HL-60 (cell line): Measurements from ENCODE around the gene GRK7.

Experiments
- DNase-seq, 2 experiments: peaks; one replicate each; pipeline ENCODE4 v3.0.0-alpha.2; 2010 to 2020; ENCODE audit warnings: low read depth in 1 of 2, low spot score in 1 of 2
- H3K27ac ChIP-seq: fragments of 250-450 bp; sonication (Bioruptor Pico); replicated peaks from 2 replicates; pipeline ENCODE4 v1.5.1; 2020; ENCODE audit warnings: mild to moderate bottlenecking, moderate library complexity
- H3K27me3 ChIP-seq: fragments of 250-450 bp; sonication (Bioruptor Pico); 2 replicates; pipeline ENCODE4 v1.5.1; 2021; ENCODE audit warnings: mild to moderate bottlenecking, moderate library complexity; ENCODE audit not compliant: insufficient read depth, poor library complexity, severe bottlenecking
- H3K4me3 ChIP-seq: replicated peaks from 2 replicates; pipeline ENCODE4 v1.5.1; 2011; ENCODE audit warnings: mild to moderate bottlenecking, control low read depth, low read length; ENCODE audit not compliant: insufficient read depth
- GABPA ChIP-seq: IDR thresholded peaks from 2 replicates; pipeline ENCODE4 v1.6.1; 2012; ENCODE audit warnings: low read depth
- POLR2AphosphoS5 ChIP-seq: IDR thresholded peaks from 2 replicates; pipeline ENCODE4 v1.6.1; 2012; ENCODE audit warnings: low read depth
- SPI1 ChIP-seq: IDR thresholded peaks from 2 replicates; pipeline ENCODE4 v1.6.1; 2012; ENCODE audit warnings: low read depth, mild to moderate bottlenecking, borderline replicate concordance
- TF ChIP-seq, protein P1 (sequence below): IDR thresholded peaks from 2 replicates; pipeline ENCODE4 v1.6.1; 2012; ENCODE audit warnings: low read depth; ENCODE audit not compliant: insufficient replicate concordance
- TF ChIP-seq, protein P2 (sequence below): IDR thresholded peaks from one replicate; pipeline ENCODE4 v1.5.1; 2011; ENCODE audit warnings: low read length, control low read depth, inconsistent platforms; ENCODE audit not compliant: insufficient read depth

The GRK7 gene

DNA sequence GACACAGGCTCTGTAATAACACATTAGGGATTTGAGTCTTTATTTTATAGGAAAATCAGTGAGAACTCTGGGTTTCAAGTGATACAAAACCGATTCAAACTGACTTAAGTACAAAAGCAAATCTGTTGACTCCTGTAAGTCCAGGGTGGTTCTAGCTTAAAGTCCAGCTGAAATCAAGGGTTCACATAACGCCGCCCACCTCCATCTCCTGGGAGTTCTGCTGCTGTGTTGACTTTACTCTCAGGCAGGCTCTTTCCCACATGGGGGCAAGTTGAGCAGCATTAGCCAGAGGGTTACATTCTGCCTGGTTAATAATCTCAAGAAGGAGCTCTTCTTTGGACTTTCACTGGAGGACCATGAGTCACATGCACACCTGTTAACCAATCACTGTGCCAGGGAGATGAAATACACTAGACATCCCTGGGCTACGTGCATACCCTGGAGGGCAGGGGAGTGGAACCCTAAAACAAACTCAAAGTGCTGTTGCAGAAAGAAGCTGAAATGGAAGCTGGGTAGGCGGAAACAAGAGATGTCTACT lies 34.8 kb upstream of the GRK7 start:
- TF ChIP-seq, protein P1, sequence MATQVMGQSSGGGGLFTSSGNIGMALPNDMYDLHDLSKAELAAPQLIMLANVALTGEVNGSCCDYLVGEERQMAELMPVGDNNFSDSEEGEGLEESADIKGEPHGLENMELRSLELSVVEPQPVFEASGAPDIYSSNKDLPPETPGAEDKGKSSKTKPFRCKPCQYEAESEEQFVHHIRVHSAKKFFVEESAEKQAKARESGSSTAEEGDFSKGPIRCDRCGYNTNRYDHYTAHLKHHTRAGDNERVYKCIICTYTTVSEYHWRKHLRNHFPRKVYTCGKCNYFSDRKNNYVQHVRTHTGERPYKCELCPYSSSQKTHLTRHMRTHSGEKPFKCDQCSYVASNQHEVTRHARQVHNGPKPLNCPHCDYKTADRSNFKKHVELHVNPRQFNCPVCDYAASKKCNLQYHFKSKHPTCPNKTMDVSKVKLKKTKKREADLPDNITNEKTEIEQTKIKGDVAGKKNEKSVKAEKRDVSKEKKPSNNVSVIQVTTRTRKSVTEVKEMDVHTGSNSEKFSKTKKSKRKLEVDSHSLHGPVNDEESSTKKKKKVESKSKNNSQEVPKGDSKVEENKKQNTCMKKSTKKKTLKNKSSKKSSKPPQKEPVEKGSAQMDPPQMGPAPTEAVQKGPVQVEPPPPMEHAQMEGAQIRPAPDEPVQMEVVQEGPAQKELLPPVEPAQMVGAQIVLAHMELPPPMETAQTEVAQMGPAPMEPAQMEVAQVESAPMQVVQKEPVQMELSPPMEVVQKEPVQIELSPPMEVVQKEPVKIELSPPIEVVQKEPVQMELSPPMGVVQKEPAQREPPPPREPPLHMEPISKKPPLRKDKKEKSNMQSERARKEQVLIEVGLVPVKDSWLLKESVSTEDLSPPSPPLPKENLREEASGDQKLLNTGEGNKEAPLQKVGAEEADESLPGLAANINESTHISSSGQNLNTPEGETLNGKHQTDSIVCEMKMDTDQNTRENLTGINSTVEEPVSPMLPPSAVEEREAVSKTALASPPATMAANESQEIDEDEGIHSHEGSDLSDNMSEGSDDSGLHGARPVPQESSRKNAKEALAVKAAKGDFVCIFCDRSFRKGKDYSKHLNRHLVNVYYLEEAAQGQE: no peak
- TF ChIP-seq SPI1 (no peak), GABPA (no peak), POLR2AphosphoS5 (no peak)
- TF ChIP-seq, protein P2, sequence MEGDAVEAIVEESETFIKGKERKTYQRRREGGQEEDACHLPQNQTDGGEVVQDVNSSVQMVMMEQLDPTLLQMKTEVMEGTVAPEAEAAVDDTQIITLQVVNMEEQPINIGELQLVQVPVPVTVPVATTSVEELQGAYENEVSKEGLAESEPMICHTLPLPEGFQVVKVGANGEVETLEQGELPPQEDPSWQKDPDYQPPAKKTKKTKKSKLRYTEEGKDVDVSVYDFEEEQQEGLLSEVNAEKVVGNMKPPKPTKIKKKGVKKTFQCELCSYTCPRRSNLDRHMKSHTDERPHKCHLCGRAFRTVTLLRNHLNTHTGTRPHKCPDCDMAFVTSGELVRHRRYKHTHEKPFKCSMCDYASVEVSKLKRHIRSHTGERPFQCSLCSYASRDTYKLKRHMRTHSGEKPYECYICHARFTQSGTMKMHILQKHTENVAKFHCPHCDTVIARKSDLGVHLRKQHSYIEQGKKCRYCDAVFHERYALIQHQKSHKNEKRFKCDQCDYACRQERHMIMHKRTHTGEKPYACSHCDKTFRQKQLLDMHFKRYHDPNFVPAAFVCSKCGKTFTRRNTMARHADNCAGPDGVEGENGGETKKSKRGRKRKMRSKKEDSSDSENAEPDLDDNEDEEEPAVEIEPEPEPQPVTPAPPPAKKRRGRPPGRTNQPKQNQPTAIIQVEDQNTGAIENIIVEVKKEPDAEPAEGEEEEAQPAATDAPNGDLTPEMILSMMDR: no peak
- H3K27me3 ChIP-seq: no peaks in the 10 kb centered on the region
- H3K4me3 ChIP-seq: no peak overlapping the region
- no peak for DNase-seq
- no peak overlapping the region for H3K27ac ChIP-seq

DNA sequence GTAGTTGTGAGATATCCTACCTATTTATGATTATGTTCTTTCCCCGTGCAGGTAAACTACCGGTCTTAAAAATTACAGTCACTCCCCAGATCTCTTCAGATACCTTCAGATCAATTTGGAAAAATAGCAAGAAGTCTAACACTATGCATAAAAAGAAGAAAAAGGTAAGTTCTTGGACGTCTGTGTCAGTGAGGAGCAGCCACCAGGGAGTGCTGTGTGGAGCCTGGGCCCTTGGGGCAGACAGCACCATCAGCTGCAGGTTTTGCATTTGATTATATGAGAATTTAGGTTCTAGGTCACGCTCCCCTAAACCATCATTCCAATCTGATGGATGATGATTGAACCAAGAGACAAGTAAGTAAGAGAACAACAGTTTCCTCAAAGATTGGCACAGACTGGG lies 34.0 kb upstream of the GRK7 start:
- Histone ChIP-seq H3K27ac (no peak overlapping the region), H3K27me3 (no peaks in the 10 kb centered on the region), H3K4me3 (no peak overlapping the region)
- TF ChIP-seq SPI1 (no peak), GABPA (no peak), POLR2AphosphoS5 (no peak)
- TF ChIP-seq, protein P2: no peak
- TF ChIP-seq, protein P1: no peak
- no peak for DNase-seq

DNA sequence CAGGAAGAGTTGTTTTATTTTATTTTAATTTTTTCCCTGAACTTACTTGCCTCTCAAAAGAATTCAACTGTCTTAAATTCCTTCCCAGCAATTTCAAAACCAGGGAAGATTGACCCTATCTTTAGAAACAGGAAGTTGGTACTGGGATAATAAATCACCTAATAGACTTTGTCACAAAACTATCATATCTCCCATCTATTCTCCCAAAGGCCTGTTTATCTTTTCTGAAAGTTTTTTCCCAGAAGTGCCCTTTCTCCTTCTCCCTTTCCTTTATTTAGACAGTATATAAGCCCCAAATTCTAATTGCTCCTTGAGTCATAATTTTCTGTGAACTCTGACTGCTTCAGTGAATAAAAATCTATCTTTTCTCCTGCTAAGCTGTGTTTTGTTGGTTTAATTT lies 28.0 kb upstream of the GRK7 start:
- H3K27me3 ChIP-seq: no peaks in the 10 kb centered on the region
- H3K27ac ChIP-seq: no peak overlapping the region
- no peak for DNase-seq
- TF ChIP-seq GABPA (no peak), SPI1 (no peak), POLR2AphosphoS5 (no peak)
- TF ChIP-seq, protein P2: no peak
- TF ChIP-seq, protein P1: no peak
- H3K4me3 ChIP-seq: no peak overlapping the region
